GM12878 (cell line): ENCODE measurements around the gene BNIP3. TPM values are rescaled to one million over a fixed set of nuclear protein-coding genes. Genes with fewer than 3 reads are reported as not detected.

ENCODE experiments used
- ATAC-seq: fragments of 200-7000 bp; cut with Tn5 transposase; 3 replicates; pipeline ENCODE4 v1.9.1; 2020; ENCODE audit warnings: mild to moderate bottlenecking, moderate library complexity
- BruUV-seq: library from RNA; stranded (reverse); fragments of 400-500 nt; replicated peaks from 2 replicates; lab custom pipeline; 2021; lab: Mats Ljungman, UMichigan
- CTCF ChIA-PET: fragments of 300-600 bp; sonication (Branson Sonifier 250); formaldehyde crosslinking; extraction: SDS; loops from one replicate; lab custom pipeline; 2021; ENCODE audit warnings: inconsistent platforms; lab: Yijun Ruan, JAX
- POLR2A ChIA-PET: fragments of 350-600 bp; formaldehyde crosslinking; extraction: SDS; loops from one replicate; lab custom pipeline; 2021; ENCODE audit warnings: inconsistent platforms; lab: Charles Lee
- RAD21 ChIA-PET: fragments of 300-600 bp; sonication (Branson Sonifier 250); formaldehyde crosslinking; loops from one replicate; lab custom pipeline; 2023; ENCODE audit warnings: antibody characterized with exemption; ENCODE audit not compliant: unreplicated experiment; lab: Charles Lee
- SMC1A ChIA-PET: fragments of 300-600 bp; sonication (Branson Sonifier 250); formaldehyde crosslinking; loops from one replicate; lab custom pipeline; 2023; ENCODE audit not compliant: unreplicated experiment, uncharacterized antibody; lab: Charles Lee
- DNase-seq: peaks from one replicate; pipeline ENCODE4 v3.0.0-alpha.2; 2011; ENCODE audit warnings: low read depth, low spot score
- FAIRE-seq: peaks from 3 replicates; lab custom pipeline; 2011; peaks lifted over from hg19 to GRCh38; lab: Jason Lieb, UNC
- H2AFZ ChIP-seq: 2 replicates; pipeline ENCODE4 v1.6.0; 2011; ENCODE audit warnings: low read depth, low read length, control low read depth; ENCODE audit not compliant: control insufficient read depth
- H3K27ac ChIP-seq: 2 replicates; pipeline ENCODE4 v1.5.1; 2011; ENCODE audit warnings: control low read depth; ENCODE audit not compliant: control insufficient read depth, insufficient read depth
- H3K27me3 ChIP-seq, 2 experiments: replicated peaks in 1 of 2; 2 replicates each; pipeline versions ENCODE4 v1.6.0 to v1.6.1; 2011; ENCODE audit warnings: low read length in 1 of 2; ENCODE audit not compliant: control insufficient read depth in 2 of 2, insufficient read depth in 2 of 2
- H3K36me3 ChIP-seq, 2 experiments: 2 replicates each; pipeline ENCODE4 v1.5.1; 2011; ENCODE audit warnings: low read length in 1 of 2; ENCODE audit not compliant: control insufficient read depth in 2 of 2, insufficient read depth in 2 of 2
- H3K4me1 ChIP-seq: 2 replicates; pipeline ENCODE4 v1.6.1; 2011; ENCODE audit warnings: mild to moderate bottlenecking, low read length, moderate library complexity, mixed read lengths; ENCODE audit not compliant: control insufficient read depth, insufficient read depth
- H3K4me2 ChIP-seq: 2 replicates; pipeline ENCODE4 v1.6.0; 2011; ENCODE audit warnings: control low read depth; ENCODE audit not compliant: control insufficient read depth, insufficient read depth
- H3K4me3 ChIP-seq: fragments of 200-600 bp; sonication (generic); 2 replicates; pipeline ENCODE4 v1.5.1; 2016
- H3K79me2 ChIP-seq: 2 replicates; pipeline ENCODE4 v1.6.0; 2011; ENCODE audit warnings: low read length; ENCODE audit not compliant: control insufficient read depth, insufficient read depth
- H3K9ac ChIP-seq: 2 replicates; pipeline ENCODE4 v1.8.0; 2011; ENCODE audit warnings: low read length, control low read depth, mixed read lengths; ENCODE audit not compliant: control insufficient read depth, insufficient read depth
- H3K9me3 ChIP-seq: replicated peaks from 3 replicates; pipeline ENCODE4 v1.5.1; 2011; ENCODE audit warnings: mild to moderate bottlenecking, low read length; ENCODE audit not compliant: control insufficient read depth, insufficient read depth
- H4K20me1 ChIP-seq: 2 replicates; pipeline ENCODE4 v1.6.0; 2011; ENCODE audit not compliant: control insufficient read depth, insufficient read depth
- ATF7 ChIP-seq: fragments of 450-650 bp; IDR thresholded peaks from 2 replicates; pipeline ENCODE4 v1.6.1; 2016; ENCODE audit warnings: low read depth, mild to moderate bottlenecking
- BACH1 ChIP-seq: fragments of 450-650 bp; IDR thresholded peaks from 2 replicates; pipeline ENCODE4 v1.6.1; 2017; ENCODE audit warnings: mild to moderate bottlenecking, borderline replicate concordance
- DPF2 ChIP-seq: fragments of 450-650 bp; IDR thresholded peaks from 2 replicates; pipeline ENCODE4 v1.6.1; 2017; ENCODE audit warnings: mild to moderate bottlenecking
- ESRRA ChIP-seq: IDR thresholded peaks from 2 replicates; pipeline ENCODE4 v1.6.1; 2012; ENCODE audit warnings: mild to moderate bottlenecking, low read length, improper control_type of control experiment
- NFXL1 ChIP-seq: fragments of 450-650 bp; IDR thresholded peaks from 2 replicates; pipeline ENCODE4 v1.6.1; 2017; ENCODE audit warnings: antibody characterized with exemption, mild to moderate bottlenecking, borderline replicate concordance
- SIN3A ChIP-seq: IDR thresholded peaks from 2 replicates; pipeline ENCODE4 v1.6.1; 2012; ENCODE audit warnings: low read depth, low read length, improper control_type of control experiment
- SPI1 ChIP-seq: IDR thresholded peaks from 2 replicates; pipeline ENCODE4 v1.6.1; 2011; ENCODE audit warnings: low read depth, mild to moderate bottlenecking, low read length, moderate library complexity, borderline replicate concordance; ENCODE audit not compliant: insufficient read depth
- SRF ChIP-seq, 2 experiments: IDR thresholded peaks; 2 replicates each; pipeline ENCODE4 v1.6.1; 2011; ENCODE audit warnings: low read depth in 2 of 2, low read length in 2 of 2, mild to moderate bottlenecking in 1 of 2, moderate library complexity in 1 of 2
- STAT1 ChIP-seq: fragments of 450-650 bp; conservative IDR thresholded peaks from 2 replicates; pipeline ENCODE4 v1.6.1; 2014; ENCODE audit warnings: antibody characterized with exemption, mild to moderate bottlenecking
- whole genome bisulfite sequencing: methylation state at CpG from one replicate; pipeline ENCODE4 v1.1.6; 2016; ENCODE audit warnings: low lambda C conversion rate; ENCODE audit not compliant: insufficient replicate concordance, insufficient coverage; ENCODE audit errors: missing lambda C conversion rate; 5-methylcytosine and 5-hydroxymethylcytosine counted together
- in situ Hi-C: fragments of 300-500 bp; cut with MboI; formaldehyde crosslinking; loops from 9 replicates; pipeline ENCODE4 v1.14.3; 2018; ENCODE audit warnings: mixed read lengths
- intact Hi-C: fragments of 100-400 bp; cut with micrococcal nuclease; formaldehyde crosslinking; loops from one replicate; pipeline ENCODE4 v1.14.2; 2022; ENCODE audit not compliant: unreplicated experiment
- polyA plus RNA-seq, 11 experiments: library from polyadenylated mRNA; depleted of rRNA in 4 of 11; unstranded in 6 of 11; stranded (reverse) in 5 of 11; fragments of >200 nt; fragmentation: Nextera tagmentation in 4 of 11; fragmentation: Illumina TruSeq in 1 of 11; extraction: Ambion mirVana in 4 of 11; extraction: Trizol in 1 of 11; gene quantifications; 1 replicate in 1 of 11; 2 replicates in 10 of 11; pipeline versions ENCODE4 v1.2.1 to v1.2.3, GENCODE V29; 2011 to 2016; ENCODE audit warnings: inconsistent platforms in 2 of 11, missing spikeins in 2 of 11, low read depth in 1 of 11
- total RNA-seq, 4 experiments: library from RNA; depleted of rRNA in 3 of 4; stranded (reverse); fragments of >200 nt in 3 of 4; fragmentation: Illumina TruSeq in 1 of 4; extraction: Trizol in 1 of 4; gene quantifications; 2 replicates each; pipeline versions ENCODE4 v1.2.1 to v1.2.3, GENCODE V29; 2013 to 2021
- TF ChIP-seq, protein P1 (sequence below): fragments of 450-650 bp; IDR thresholded peaks from 2 replicates; pipeline ENCODE4 v1.6.1; 2018; ENCODE audit warnings: mild to moderate bottlenecking, low read depth, moderate library complexity; ENCODE audit not compliant: partially characterized antibody

BNIP3 gene
- total and polyA plus RNA-seq, 10 of the 15 experiments (the other 5 are each of a cell fraction or from before 2014, with no cell fraction given) = 7.7 to 122 (median 29.9) TPM

DNA sequence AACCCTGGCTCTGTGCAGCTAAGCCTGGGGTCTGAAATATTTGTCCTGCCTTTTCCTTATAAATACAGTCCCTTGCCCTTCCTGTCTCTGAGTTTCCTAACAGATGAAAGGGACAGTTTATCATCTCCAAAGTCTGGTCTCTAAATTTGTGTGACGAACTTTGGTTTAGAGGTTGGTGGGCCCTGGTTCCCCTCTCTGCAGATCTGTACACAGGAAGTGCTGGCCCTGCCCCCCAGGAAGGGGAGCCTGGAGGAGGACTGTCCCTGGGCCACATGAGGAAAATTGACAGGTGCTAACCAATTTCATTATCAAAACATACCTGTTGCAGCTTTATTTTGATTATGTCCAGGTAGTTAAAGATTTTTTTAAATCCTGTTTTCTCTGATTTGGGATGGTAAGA, 46.5 kb downstream of the BNIP3 start:
- Histone ChIP-seq H3K4me2 (no peak overlapping the region), H3K36me3 (peaks cover 13% of the 10 kb centered on the region in 2 experiments), H2AFZ (no peak overlapping the region), H3K4me1 (no peaks in the 10 kb centered on the region), H3K4me3 (no peak overlapping the region), H3K9me3 (no peaks in the 10 kb centered on the region), H3K79me2 (peaks cover 21% of the 10 kb centered on the region), H3K27ac (no peak overlapping the region; the same call in 1 of the 2 replicates), H3K9ac (no peak overlapping the region), H3K27me3 (no peaks in the 10 kb centered on the region), H4K20me1 (no peaks in the 10 kb centered on the region)
- in situ Hi-C loops (no loop called here), intact Hi-C loops (no loop called here)
- 67% methylated on average over 1 of the region's 1 CpG for WGBS
- ChIA-PET CTCF (no interaction called here), SMC1A (no interaction called here), POLR2A (interaction anchor here (0.6 kb wide), 1 partner anchor 19 kb away, joined by 4 read pairs; no protein-coding TSS in a partner anchor), RAD21 (no interaction called here)
- FAIRE-seq = no peak
- ATAC-seq = no peak
- BruUV-seq = no TSS peak
- no peak for TF ChIP-seq DPF2
- TF ChIP-seq NFXL1 = no peak
- TF ChIP-seq, protein P1, sequence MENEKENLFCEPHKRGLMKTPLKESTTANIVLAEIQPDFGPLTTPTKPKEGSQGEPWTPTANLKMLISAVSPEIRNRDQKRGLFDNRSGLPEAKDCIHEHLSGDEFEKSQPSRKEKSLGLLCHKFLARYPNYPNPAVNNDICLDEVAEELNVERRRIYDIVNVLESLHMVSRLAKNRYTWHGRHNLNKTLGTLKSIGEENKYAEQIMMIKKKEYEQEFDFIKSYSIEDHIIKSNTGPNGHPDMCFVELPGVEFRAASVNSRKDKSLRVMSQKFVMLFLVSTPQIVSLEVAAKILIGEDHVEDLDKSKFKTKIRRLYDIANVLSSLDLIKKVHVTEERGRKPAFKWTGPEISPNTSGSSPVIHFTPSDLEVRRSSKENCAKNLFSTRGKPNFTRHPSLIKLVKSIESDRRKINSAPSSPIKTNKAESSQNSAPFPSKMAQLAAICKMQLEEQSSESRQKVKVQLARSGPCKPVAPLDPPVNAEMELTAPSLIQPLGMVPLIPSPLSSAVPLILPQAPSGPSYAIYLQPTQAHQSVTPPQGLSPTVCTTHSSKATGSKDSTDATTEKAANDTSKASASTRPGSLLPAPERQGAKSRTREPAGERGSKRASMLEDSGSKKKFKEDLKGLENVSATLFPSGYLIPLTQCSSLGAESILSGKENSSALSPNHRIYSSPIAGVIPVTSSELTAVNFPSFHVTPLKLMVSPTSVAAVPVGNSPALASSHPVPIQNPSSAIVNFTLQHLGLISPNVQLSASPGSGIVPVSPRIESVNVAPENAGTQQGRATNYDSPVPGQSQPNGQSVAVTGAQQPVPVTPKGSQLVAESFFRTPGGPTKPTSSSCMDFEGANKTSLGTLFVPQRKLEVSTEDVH = no peak
- TF ChIP-seq SPI1 = no peak
- no peak for TF ChIP-seq ESRRA
- no peak for TF ChIP-seq BACH1
- TF ChIP-seq SIN3A = no peak
- TF ChIP-seq ATF7 = no peak
- TF ChIP-seq STAT1 = no peak
- TF ChIP-seq SRF (IDR thresholded peaks at IDR 0.05; ENCODE audit: low read depth in 2 of 2, low read length in 2 of 2) = no peak
- DNase-seq = no peak
